Left cardiac atrium (tissue), 4 donors: ENCODE measurements around the gene PTPRN2. TPM values are rescaled to one million over a fixed set of nuclear protein-coding genes. Genes with fewer than 3 reads are reported as not detected.
"Not testable (repeated sequence)": the region's sequence is repeated elsewhere in the genome, so short reads cannot be mapped to it uniquely, and the experiment has no call there.

ENCODE experiments used
- ATAC-seq, 2 donors: fragments of 200-7000 bp; cut with Tn5 transposase; one replicate each; pipeline ENCODE4 v1.9.1; 2020; ENCODE audit warnings: mild to moderate bottlenecking in 2 of 2, moderate library complexity in 2 of 2
- DNase-seq: peaks from one replicate; pipeline ENCODE4 v3.0.0-alpha.2; 2020
- intact Hi-C, 2 donors: fragments of 100-400 bp; cut with DNase I; formaldehyde crosslinking; loops; one replicate each; pipeline versions ENCODE4 v1.14.1 to v1.15.1; 2022 to 2023
- total RNA-seq, 2 donors: library from RNA; stranded (reverse); fragmentation: NEBNext Ultra II Directional; extraction: Animal tissue kit (Norgen Biotek cat#: 25700); gene quantifications; one replicate each; pipeline ENCODE4 v1.2.1, GENCODE V29; 2021
- donor health status: DM: no; HTN: yes; CAD: no.
- donor health status: DM: no; HTN: yes; CAD: no; lungs with severe emphysema.
- donor health status: DM: yes; HTN: yes; CAD: no.
- donor health status: Dilated cardiomyopathy.

PTPRN2 gene
- total RNA-seq, 2 donors from 2014 or later, result 1.9 to 2.3 TPM

- intact Hi-C loops, result no loop called here
- DNase-seq (no peak), ATAC-seq (no peak)
These were observed 650.6 kb downstream of the PTPRN2 start for GRCh38 chr7:157936976-157937375.

GRCh38 chr7:157935721-157936120 is 651.9 kb downstream of the PTPRN2 start:
- ATAC-seq, intact Hi-C loops, DNase-seq: not testable (repeated sequence)

- DNase-seq, ATAC-seq, intact Hi-C loops: not testable (repeated sequence)
These were observed 654.1 kb downstream of the PTPRN2 start for GRCh38 chr7:157933219-157934155.

- ATAC-seq (no peak), DNase-seq (no peak)
- intact Hi-C loops, result no loop called here
These were observed 655.0 kb downstream of the PTPRN2 start for GRCh38 chr7:157932498-157933218.

- ATAC-seq (no peak), DNase-seq (no peak)
- intact Hi-C loops, result no loop called here
These were observed 656.6 kb downstream of the PTPRN2 start for GRCh38 chr7:157930926-157931466.

- no peak for ATAC-seq
- intact Hi-C loops, result no loop called here
These were observed 657.2 kb downstream of the PTPRN2 start for GRCh38 chr7:157930441-157930840.

GRCh38 chr7:157929671-157930070 is 658.0 kb downstream of the PTPRN2 start:
- DNase-seq (no peak), ATAC-seq (no peak)
- intact Hi-C loops, result no loop called here

More at GRCh38 chr7:157930441-157930840, 657.2 kb downstream of the PTPRN2 start:
- no peak for DNase-seq

GRCh38 chr7:157928808-157929425 is 658.7 kb downstream of the PTPRN2 start:
- DNase-seq, result no peak
- no peak for ATAC-seq
- intact Hi-C loops, result no loop called here

GRCh38 chr7:157928171-157928794 is 659.3 kb downstream of the PTPRN2 start:
- ATAC-seq (no peak), DNase-seq (no peak)
- intact Hi-C loops, result no loop called here

GRCh38 chr7:157927313-157927925 is 660.2 kb downstream of the PTPRN2 start:
- intact Hi-C loops, result no loop called here
- DNase-seq, result no peak
- ATAC-seq, result no peak

GRCh38 chr7:157926521-157927150 is 661.0 kb downstream of the PTPRN2 start:
- DNase-seq, result no peak
- ATAC-seq, result no peak
- intact Hi-C loops, result no loop called here

GRCh38 chr7:157926107-157926506 is 661.5 kb downstream of the PTPRN2 start:
- DNase-seq (no peak), ATAC-seq (no peak)
- intact Hi-C loops, result no loop called here

GRCh38 chr7:157925383-157925875 is 662.2 kb downstream of the PTPRN2 start:
- DNase-seq (no peak), ATAC-seq (no peak)
- intact Hi-C loops, result no loop called here

GRCh38 chr7:157923903-157924630 is 663.6 kb downstream of the PTPRN2 start:
- intact Hi-C loops, result no loop called here
- DNase-seq, result no peak
- no peak for ATAC-seq

GRCh38 chr7:157922576-157922975 is 665.0 kb downstream of the PTPRN2 start:
- intact Hi-C loops, result no loop called here
- DNase-seq, result no peak
- no peak for ATAC-seq

GRCh38 chr7:157918326-157919080 is 669.1 kb downstream of the PTPRN2 start:
- ATAC-seq (no peak), DNase-seq (no peak)
- intact Hi-C loops, result no loop called here
